HG03064 (cell line): ENCODE measurements around the gene BMERB1.

Experiments used
- ATAC-seq: cut with Tn5 transposase; IDR thresholded peaks from one replicate; pipeline ENCODE4 v1.9.1; 2021; ENCODE audit warnings: low read depth; ENCODE audit not compliant: unreplicated experiment

BMERB1 gene

GRCh38 chr16:15493466-15494180 is 59.2 kb downstream of the BMERB1 start:
- ATAC-seq: no peak

DNA sequence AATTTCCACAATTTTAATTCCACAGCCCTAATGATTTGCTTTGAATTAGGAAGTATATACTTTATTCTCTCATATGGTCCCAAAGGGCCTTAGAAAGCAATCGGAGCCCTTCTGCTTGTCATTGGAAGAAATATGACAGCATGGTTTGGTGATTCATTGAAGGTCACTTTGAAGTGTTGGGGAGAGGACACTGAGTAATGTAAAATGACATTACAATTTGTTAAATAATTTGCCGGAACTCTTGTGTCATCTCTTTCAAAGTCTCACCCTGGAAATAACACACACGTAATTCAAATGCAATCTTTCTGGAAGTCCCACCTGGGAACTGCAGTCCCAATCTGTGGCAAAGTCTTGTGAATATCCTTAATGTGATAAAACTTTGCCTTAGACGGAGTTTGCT is 59.8 kb downstream of the BMERB1 start:
- no peak for ATAC-seq

GRCh38 chr16:15495898-15496297 is 61.5 kb downstream of the BMERB1 start:
- ATAC-seq: no peak

GRCh38 chr16:15498427-15499175 is 64.2 kb downstream of the BMERB1 start:
- no peak for ATAC-seq

DNA sequence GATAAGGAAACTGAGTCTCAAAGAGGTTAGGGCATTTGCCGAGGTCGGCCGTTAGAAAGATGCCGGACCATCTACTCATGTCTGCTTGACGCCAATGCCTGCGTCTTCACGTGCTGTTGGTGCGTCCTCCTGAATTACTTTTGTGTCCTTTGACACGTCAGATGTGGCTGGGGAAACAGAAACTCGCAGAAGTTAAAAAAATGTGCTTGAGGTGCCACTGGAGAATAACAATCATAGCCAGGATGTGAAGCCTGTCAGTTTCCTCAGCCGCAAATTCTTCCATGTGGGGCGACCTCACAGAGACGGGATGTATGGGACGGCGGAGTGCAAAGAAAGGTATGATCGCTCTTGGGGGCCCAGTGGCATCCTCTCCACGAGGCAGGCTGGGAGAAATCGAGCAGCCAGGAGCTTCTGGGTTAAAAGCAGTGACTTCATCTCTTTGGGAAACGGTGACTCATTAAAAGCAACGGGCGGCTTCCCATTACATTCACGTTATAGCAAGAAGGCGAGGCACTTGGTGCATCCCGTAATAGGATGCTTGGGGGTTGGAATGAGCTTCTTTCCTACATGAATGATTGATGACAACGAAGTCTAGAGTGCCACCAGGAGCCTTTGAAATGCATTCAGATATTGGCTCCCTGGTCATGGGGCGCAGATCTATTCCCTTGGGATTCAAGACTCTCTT is 67.8 kb downstream of the BMERB1 start:
- no peak for ATAC-seq

- ATAC-seq: no peak
These were observed 72.1 kb downstream of the BMERB1 start for GRCh38 chr16:15506441-15506840.

GRCh38 chr16:15507301-15507958 is 73.0 kb downstream of the BMERB1 start:
- no peak for ATAC-seq

DNA sequence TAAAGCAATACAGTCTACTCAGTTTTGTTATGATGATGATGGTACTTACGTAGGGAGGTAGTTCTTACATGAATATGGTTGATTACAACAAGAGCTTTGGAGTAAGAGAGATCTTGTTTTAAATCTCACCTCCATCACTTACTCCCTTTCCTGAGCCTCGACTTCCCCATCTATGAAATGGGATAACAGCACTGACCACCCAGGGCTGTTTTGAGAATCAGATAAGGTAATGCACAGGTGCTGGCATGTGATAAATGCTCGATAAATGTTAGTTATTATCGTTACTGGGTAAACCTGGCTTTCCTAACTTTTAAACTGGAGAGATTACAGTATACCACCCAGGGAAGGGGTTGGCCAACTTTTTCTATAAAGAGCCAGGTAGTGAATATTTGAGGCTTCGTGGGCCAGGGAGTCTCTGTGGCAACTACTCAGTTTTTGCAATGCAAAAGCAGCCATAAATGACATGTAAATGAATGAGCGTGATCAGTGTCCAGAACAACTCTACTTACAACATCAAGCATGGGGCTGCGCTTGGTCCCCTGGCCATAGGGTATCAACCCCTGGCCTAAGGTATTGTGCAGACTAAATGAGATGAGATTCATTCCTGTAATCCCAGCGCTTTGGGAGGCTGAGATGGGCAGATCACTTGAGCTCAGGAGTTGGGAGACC is 73.7 kb downstream of the BMERB1 start:
- ATAC-seq: no peak

- no peak for ATAC-seq
These were observed 74.7 kb downstream of the BMERB1 start for GRCh38 chr16:15509051-15509592.

DNA sequence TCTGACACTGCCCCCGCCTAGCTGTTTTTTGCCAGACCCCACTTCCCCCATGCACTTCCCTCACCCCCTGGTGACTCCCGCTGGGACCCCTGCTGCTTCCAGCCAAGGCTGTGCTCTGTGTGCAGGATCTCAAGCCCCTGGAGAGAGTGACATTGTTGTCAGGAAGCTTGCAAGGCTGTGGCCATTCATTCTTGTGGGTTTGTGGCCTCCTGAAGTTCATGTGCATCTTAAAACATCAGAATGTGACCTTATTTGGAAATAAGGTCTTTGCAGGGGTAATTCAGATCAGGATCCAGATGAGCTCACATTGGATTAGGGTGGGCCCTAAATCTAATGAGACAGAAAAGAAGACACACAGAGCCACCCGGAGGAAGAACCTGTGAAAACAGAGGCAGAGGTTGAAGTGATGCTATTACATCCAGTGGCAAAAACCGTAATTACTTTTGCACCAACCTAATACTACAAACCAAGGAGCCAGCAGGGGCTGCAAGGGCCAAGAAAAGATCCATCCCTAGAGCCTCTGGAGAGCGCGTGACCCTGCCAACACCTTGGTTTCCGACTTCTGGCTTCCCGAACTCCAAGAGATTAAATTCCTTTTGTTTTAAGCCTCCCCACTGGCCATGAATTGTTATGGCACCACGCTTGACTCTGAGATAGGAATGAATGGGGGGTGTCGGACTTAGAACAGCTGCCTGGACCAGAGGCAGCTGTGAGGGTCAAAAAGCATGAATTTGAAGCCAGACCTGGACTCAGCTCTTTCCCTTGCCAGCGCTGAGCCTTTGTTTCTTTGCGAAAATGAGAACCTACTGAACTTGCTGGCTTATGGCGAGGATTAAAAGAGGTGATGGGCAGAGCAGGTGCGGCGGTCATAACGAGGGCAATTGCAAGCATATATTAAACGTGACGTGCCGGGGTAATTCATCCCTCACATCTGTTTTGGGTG is 75.5 kb downstream of the BMERB1 start:
- no peak for ATAC-seq

- no peak for ATAC-seq
These were observed 76.6 kb downstream of the BMERB1 start for GRCh38 chr16:15510992-15511391.

- no peak for ATAC-seq
These were observed 77.5 kb downstream of the BMERB1 start for GRCh38 chr16:15511759-15512487.

DNA sequence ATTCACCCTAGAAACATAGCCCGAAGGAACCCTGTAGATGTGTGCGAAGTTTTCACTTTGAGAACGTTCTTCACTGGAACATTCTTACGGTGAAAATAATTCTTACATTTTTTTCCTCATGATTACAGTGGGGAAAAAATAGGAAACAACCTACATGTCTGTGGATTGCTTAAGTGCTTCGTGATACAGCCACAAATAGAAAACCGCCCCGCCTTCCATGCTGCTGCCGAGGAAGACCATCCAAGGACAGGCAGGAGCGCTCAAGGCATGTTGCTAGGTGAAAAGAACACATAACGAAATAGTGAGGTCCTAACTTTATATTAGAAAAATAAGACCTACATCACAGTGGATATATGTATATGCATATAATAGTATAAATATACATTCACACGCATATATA is 78.8 kb downstream of the BMERB1 start:
- ATAC-seq: no peak

DNA sequence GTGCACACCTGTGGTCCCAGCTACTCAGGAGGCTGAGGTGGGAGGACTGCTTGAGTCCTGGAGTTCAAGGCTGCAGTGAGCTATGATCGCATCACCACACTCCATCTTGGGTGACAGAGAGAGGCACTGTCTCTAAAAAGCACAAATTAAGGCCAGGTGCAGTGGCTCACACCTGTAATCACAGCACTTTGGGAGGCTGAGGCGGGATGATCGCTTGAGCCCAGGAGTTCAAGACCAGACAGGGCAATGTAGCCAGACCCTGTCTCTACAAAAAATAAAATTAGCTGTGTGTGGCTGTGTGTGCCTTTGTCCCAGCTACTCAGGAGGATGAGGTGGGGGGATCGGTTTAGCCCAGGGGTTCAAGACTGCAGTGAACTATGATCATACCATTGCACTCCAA is 81.6 kb downstream of the BMERB1 start:
- no peak for ATAC-seq

GRCh38 chr16:15516609-15517008 is 82.2 kb downstream of the BMERB1 start:
- ATAC-seq: no peak

GRCh38 chr16:15517743-15518377 is 83.5 kb downstream of the BMERB1 start:
- no peak for ATAC-seq

GRCh38 chr16:15518381-15519351 is 84.3 kb downstream of the BMERB1 start:
- ATAC-seq: no peak
